Suprapubic skin (tissue), 4 donors: Measurements from ENCODE around the gene EDNRA. TPM values are rescaled to one million over a fixed set of nuclear protein-coding genes. Genes with fewer than 3 reads are reported as not detected.

ENCODE experiments used
- DNase-seq, 2 donors: peaks; one replicate each; pipeline ENCODE4 v3.0.0-alpha.2; 2019; ENCODE audit warnings: low spot score in 2 of 2
- H3K27ac ChIP-seq: fragments of 200-600 bp; sonication (generic); one replicate; pipeline ENCODE4 v1.5.1; 2019
- H3K27me3 ChIP-seq: fragments of 200-600 bp; sonication (generic); one replicate; pipeline ENCODE4 v1.5.1; 2019
- H3K36me3 ChIP-seq: fragments of 200-600 bp; sonication (generic); one replicate; pipeline ENCODE4 v1.5.1; 2019
- H3K4me1 ChIP-seq: fragments of 200-600 bp; sonication (generic); one replicate; pipeline ENCODE4 v1.5.1; 2019
- H3K4me3 ChIP-seq: fragments of 200-600 bp; sonication (generic); one replicate; pipeline ENCODE4 v1.5.1; 2019; ENCODE audit warnings: mild to moderate bottlenecking
- H3K9me3 ChIP-seq: fragments of 200-600 bp; sonication (generic); one replicate; pipeline ENCODE4 v1.5.1; 2019
- CTCF ChIP-seq, 2 donors: fragments of 200-600 bp in 1 of 2; fragments of 450-650 bp in 1 of 2; sonication (generic) in 1 of 2; IDR thresholded peaks; one replicate each; pipeline ENCODE4 v1.5.1; 2016 to 2019; ENCODE audit warnings: antibody characterized with exemption in 2 of 2, mild to moderate bottlenecking in 1 of 2, moderate library complexity in 1 of 2
- EP300 ChIP-seq: sonication (generic); formaldehyde crosslinking; IDR thresholded peaks from one replicate; pipeline ENCODE4 v1.6.1; 2017; ENCODE audit warnings: antibody characterized with exemption
- POLR2A ChIP-seq, 2 donors: fragments of 450-650 bp; IDR thresholded peaks; one replicate each; pipeline ENCODE4 v1.6.1; 2017; ENCODE audit warnings: antibody characterized with exemption in 2 of 2, mild to moderate bottlenecking in 2 of 2, moderate library complexity in 2 of 2
- POLR2AphosphoS5 ChIP-seq, 3 donors: sonication (generic); formaldehyde crosslinking; IDR thresholded peaks; one replicate each; pipeline ENCODE4 v1.6.1; 2017; ENCODE audit warnings: antibody characterized with exemption in 3 of 3
- whole genome bisulfite sequencing: methylation state at CpG from one replicate; pipeline ENCODE4 v1.1.5; 2018; 5-methylcytosine and 5-hydroxymethylcytosine counted together
- total RNA-seq, 4 donors: library from RNA; depleted of rRNA; stranded (reverse); fragments of >200 nt; gene quantifications; one replicate each; pipeline ENCODE4 v1.1.0, GENCODE V29; 2016

EDNRA gene
- total RNA-seq, 4 donors from 2014 or later: 4.0 to 6.0 (median 4.4) TPM

- no peaks in the 10 kb centered on the region for H3K4me1 ChIP-seq
- TF ChIP-seq POLR2A (IDR thresholded peaks at IDR 0.05) (no peak), CTCF (IDR thresholded peaks at IDR 0.05) (no peak), POLR2AphosphoS5 (IDR thresholded peaks at IDR 0.05) (no peak), EP300 (no peak)
- no peak overlapping the region for H3K27ac ChIP-seq
- H3K4me3 ChIP-seq: no peak overlapping the region
- WGBS: 78% methylated on average over 5 of the region's 5 CpGs
- H3K27me3 ChIP-seq: no peaks in the 10 kb centered on the region
- H3K36me3 ChIP-seq: no peaks in the 10 kb centered on the region
- H3K9me3 ChIP-seq: no peaks in the 10 kb centered on the region
- DNase-seq: no peak
Observed at GRCh38 chr4:147456706-147457105, 24.2 kb upstream of the EDNRA start.

GRCh38 chr4:147461161-147461560, 19.7 kb upstream of the EDNRA start:
- H3K9me3 ChIP-seq: peaks cover 6% of the 10 kb centered on the region
- TF ChIP-seq EP300: no peak
- no peaks in the 10 kb centered on the region for H3K36me3 ChIP-seq
- H3K4me3 ChIP-seq: no peak overlapping the region
- no peak overlapping the region for H3K27ac ChIP-seq
- no peaks in the 10 kb centered on the region for H3K27me3 ChIP-seq
- DNase-seq: no peak
- WGBS: 92% methylated on average over 1 of the region's 1 CpG
- H3K4me1 ChIP-seq: no peaks in the 10 kb centered on the region

GRCh38 chr4:147463065-147463464, 17.8 kb upstream of the EDNRA start:
- no peaks in the 10 kb centered on the region for H3K27me3 ChIP-seq
- H3K36me3 ChIP-seq: no peaks in the 10 kb centered on the region
- TF ChIP-seq CTCF (IDR thresholded peaks at IDR 0.05): no peak
- no peak for TF ChIP-seq EP300
- TF ChIP-seq POLR2A (IDR thresholded peaks at IDR 0.05): no peak
- TF ChIP-seq POLR2AphosphoS5 (IDR thresholded peaks at IDR 0.05): no peak
- H3K4me1 ChIP-seq: no peaks in the 10 kb centered on the region
- no peak overlapping the region for H3K4me3 ChIP-seq
- DNase-seq: no peak
- H3K9me3 ChIP-seq: peaks cover 6% of the 10 kb centered on the region
- no peak overlapping the region for H3K27ac ChIP-seq
- 73% methylated on average over 4 of the region's 4 CpGs for WGBS

- no peaks in the 10 kb centered on the region for H3K27me3 ChIP-seq
- peaks cover 6% of the 10 kb centered on the region for H3K9me3 ChIP-seq
- no peak for DNase-seq
- H3K4me3 ChIP-seq: no peak overlapping the region
- H3K36me3 ChIP-seq: no peaks in the 10 kb centered on the region
- H3K4me1 ChIP-seq: no peaks in the 10 kb centered on the region
- TF ChIP-seq POLR2AphosphoS5 (IDR thresholded peaks at IDR 0.05): no peak
- TF ChIP-seq EP300: no peak
- no peak for TF ChIP-seq CTCF (IDR thresholded peaks at IDR 0.05)
- no peak for TF ChIP-seq POLR2A (IDR thresholded peaks at IDR 0.05)
- no peak overlapping the region for H3K27ac ChIP-seq
- WGBS: 91% methylated on average over 2 of the region's 2 CpGs
Observed at GRCh38 chr4:147465461-147465860, 15.4 kb upstream of the EDNRA start.

GRCh38 chr4:147477439-147477838, 3.5 kb upstream of the EDNRA start:
- H3K27ac ChIP-seq: no peak overlapping the region
- TF ChIP-seq EP300 (no peak), POLR2A (IDR thresholded peaks at IDR 0.05) (no peak), POLR2AphosphoS5 (IDR thresholded peaks at IDR 0.05) (no peak), CTCF (IDR thresholded peaks at IDR 0.05) (no peak)

GRCh38 chr4:147479376-147479775, 1.5 kb upstream of the EDNRA start:
- no peak for TF ChIP-seq POLR2A (IDR thresholded peaks at IDR 0.05)
- TF ChIP-seq POLR2AphosphoS5 (IDR thresholded peaks at IDR 0.05): no peak
- no peak for TF ChIP-seq EP300
- TF ChIP-seq CTCF (IDR thresholded peaks at IDR 0.05): no peak
- H3K9me3 ChIP-seq: no peaks in the 10 kb centered on the region
- H3K4me1 ChIP-seq: peaks cover 29% of the 10 kb centered on the region
- no peak overlapping the region for H3K27ac ChIP-seq
- no peaks in the 10 kb centered on the region for H3K36me3 ChIP-seq
- no peak overlapping the region for H3K4me3 ChIP-seq
- no peak for DNase-seq
- H3K27me3 ChIP-seq: peaks cover 9% of the 10 kb centered on the region
- 18% methylated on average over 2 of the region's 2 CpGs for WGBS

More at GRCh38 chr4:147477439-147477838, 3.5 kb upstream of the EDNRA start:
- Histone ChIP-seq H3K4me3 (no peak overlapping the region), H3K4me1 (peaks cover 29% of the 10 kb centered on the region), H3K36me3 (no peaks in the 10 kb centered on the region), H3K9me3 (no peaks in the 10 kb centered on the region), H3K27me3 (peaks cover 9% of the 10 kb centered on the region)
- no peak for DNase-seq
